ENCODE measurements around the gene FSCN2.

Gene FSCN2

DNA sequence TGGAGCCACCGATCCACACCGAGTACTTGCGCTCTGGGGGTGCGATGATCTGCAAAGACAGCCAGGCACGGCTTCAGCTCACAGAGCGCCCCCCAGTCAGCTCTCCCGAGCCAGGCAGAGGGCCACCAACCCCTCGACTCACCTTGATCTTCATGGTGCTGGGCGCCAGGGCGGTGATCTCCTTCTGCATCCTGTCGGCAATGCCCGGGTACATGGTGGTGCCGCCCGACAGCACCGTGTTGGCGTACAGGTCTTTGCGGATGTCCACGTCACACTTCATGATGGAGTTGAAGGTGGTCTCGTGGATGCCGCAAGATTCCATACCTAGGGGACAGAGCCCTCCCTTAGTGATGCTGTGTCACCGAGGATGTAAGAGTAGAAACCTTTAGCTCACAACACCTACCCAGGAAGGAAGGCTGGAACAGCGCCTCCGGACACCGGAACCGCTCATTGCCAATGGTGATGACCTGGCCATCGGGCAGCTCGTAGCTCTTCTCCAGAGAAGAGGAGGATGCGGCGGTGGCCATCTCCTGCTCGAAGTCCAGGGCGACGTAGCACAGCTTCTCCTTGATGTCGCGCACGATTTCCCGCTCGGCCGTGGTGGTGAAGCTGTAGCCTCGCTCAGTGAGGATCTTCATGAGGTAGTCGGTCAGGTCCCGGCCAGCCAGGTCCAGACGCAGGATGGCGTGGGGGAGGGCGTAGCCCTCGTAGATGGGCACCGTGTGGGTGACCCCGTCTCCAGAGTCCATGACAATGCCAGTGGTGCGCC lies 17.2 kb upstream of the FSCN2 start:
- no peak for TF ChIP-seq JUND (IDR thresholded peaks at IDR 0.05; ENCODE audit: low read depth)
- DNase-seq (ENCODE audit: low read depth in 1 of 2, low spot score in 1 of 2), result peak in 1 of 2 experiments; percentile 44
- in situ Hi-C loops (cut with HindIII; ENCODE audit: low pct_unique_long_range_greater_than_20kb, low sequenced_read_pairs), result no loop called here

DNA sequence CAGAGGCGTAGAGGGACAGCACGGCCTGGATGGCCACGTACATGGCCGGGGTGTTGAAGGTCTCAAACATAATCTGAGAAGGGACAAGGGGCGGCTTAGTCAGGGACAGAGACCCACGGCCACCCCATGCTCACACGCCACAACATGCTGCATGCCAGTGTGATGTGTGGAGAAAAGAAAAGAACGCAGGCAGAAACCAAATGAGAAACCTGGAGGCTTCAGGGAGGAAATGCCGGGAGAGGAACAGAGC lies 16.7 kb upstream of the FSCN2 start:
- no peak for DNase-seq (ENCODE audit: low read depth in 1 of 2, low spot score in 1 of 2)
- TF ChIP-seq JUND (IDR thresholded peaks at IDR 0.05; ENCODE audit: low read depth), result no peak
- in situ Hi-C loops (cut with HindIII; ENCODE audit: low pct_unique_long_range_greater_than_20kb, low sequenced_read_pairs), result no loop called here

DNA sequence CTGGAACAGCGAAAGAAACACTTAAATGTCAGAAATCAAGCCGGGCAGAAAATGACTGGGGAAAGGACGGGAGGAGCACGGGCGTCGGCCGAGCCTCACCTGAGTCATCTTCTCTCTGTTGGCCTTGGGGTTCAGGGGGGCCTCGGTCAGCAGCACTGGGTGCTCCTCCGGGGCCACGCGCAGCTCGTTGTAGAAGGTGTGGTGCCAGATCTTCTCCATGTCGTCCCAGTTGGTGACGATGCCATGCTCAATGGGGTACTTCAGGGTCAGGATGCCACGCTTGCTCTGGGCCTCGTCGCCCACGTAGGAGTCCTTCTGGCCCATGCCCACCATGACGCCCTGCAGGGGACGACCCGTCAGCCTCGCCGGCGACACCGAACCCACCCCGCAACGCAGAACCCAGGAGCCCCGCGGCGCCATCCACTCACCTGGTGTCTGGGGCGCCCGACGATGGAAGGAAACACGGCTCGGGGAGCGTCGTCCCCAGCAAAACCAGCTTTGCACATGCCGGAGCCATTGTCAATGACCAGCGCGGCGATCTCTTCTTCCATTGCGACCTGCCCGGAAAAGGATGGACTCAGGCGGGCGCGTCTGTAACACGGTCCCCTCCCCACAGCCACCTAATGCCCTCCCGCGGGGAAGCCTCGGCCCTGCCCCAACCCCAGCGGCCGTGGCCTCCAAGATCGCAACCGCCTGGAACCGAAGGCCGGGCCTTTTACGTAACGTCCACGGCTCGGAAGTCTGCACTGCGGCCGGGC lies 16.2 kb upstream of the FSCN2 start:
- in situ Hi-C loops (cut with HindIII; ENCODE audit: low pct_unique_long_range_greater_than_20kb, low sequenced_read_pairs), result no loop called here
- DNase-seq (ENCODE audit: low read depth in 1 of 2, low spot score in 1 of 2), result no peak
- no peak for TF ChIP-seq JUND (IDR thresholded peaks at IDR 0.05; ENCODE audit: low read depth)

DNA sequence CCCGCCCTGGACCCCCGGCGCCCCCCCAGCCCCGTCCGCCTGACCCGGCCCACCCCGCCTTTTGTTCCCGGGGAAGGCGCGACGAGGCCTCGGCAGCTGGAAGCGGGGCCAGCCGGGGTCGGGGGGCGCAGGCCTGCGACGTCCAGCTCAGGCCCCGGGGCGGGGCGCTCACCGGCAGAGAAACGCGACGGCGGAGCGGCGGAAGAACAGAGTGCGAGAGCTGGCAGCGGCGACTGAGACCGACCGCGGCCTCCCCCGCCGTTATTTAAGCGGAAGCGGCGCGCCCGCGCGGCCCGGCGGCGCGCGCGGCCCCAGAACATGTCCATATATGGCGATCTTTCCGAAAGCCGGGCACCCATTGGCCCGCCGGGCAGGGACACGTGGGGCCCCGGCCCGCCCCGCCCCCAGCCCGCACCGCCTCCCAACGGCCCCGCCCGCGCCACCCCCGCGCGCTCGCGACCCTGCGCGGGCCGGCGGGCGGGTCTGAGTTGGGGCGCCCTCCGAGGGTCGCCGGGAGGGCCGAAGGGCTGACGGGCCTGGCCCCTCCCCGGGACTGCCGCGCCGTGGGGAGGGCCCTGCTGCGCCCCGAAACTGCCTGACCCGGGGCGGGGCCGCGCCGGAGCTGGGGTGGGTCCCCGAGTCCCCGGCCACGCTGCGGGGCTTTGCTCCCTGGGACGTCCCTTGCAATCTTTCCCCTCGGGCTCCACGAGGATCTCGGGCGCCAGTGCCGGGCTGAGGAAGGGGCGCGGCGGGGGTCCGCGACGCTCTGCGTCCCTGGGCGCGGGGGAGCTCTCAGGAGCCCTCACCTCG lies 15.4 kb upstream of the FSCN2 start, which contains the start of gene ACTG1:
TSS of gene ACTG1 (minus strand) at position 238 of the 810 bp plus-strand sequence. CDS start 445 bp downstream, outside the sequence.
- DNase-seq (ENCODE audit: low read depth in 1 of 2, low spot score in 1 of 2), result peak; percentile 96 to 97
- no peak for TF ChIP-seq JUND (IDR thresholded peaks at IDR 0.05; ENCODE audit: low read depth)
- in situ Hi-C loops (cut with HindIII; ENCODE audit: low pct_unique_long_range_greater_than_20kb, low sequenced_read_pairs), result no loop called here

GRCh38 chr17:81513372-81513752 lies 14.8 kb upstream of the FSCN2 start:
- in situ Hi-C loops (cut with HindIII; ENCODE audit: low pct_unique_long_range_greater_than_20kb, low sequenced_read_pairs), result no loop called here
- no peak for TF ChIP-seq JUND (IDR thresholded peaks at IDR 0.05; ENCODE audit: low read depth)
- DNase-seq (ENCODE audit: low read depth in 1 of 2, low spot score in 1 of 2), result peak; percentile 65 to 82

DNA sequence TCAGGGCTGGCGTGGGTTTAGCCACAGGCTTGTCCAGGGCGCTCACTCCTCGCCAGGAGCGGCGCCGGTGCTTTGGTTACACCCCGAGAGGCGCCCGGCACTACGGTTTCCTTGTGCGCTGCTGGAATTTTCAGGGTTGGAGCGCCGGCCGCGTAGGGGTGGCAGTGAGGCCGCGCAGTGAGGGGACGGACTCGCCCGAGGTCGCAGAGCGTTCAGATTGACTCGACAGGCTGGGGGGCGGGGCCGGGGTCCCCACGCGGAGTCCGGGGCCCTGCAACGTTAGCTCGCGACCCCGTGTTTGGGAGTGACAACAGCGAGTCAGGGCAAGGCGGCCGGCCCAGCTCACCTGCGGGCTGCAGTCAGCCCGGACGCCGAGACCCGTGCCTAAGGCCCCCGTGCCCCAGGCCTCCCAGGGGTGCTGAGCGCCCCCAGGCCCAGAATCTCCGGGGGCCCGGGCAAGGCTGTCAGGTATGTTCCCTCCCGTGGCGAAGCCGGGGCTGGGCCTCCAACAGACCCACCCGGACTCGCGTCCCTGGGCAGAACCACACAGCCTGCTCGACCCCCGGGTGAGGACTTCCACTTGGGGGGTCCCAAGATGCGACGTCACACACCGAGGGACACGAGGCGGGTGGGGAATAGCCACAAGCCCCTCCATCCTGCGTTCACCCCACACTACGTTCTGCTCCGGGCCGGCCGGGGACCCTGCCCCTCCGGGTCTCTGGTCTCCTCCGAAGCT lies 14.3 kb upstream of the FSCN2 start:
- TF ChIP-seq JUND (IDR thresholded peaks at IDR 0.05; ENCODE audit: low read depth), result no peak
- DNase-seq (ENCODE audit: low read depth in 1 of 2, low spot score in 1 of 2), result peak; percentile 73 to 82
- in situ Hi-C loops (cut with HindIII; ENCODE audit: low pct_unique_long_range_greater_than_20kb, low sequenced_read_pairs), result no loop called here

DNA sequence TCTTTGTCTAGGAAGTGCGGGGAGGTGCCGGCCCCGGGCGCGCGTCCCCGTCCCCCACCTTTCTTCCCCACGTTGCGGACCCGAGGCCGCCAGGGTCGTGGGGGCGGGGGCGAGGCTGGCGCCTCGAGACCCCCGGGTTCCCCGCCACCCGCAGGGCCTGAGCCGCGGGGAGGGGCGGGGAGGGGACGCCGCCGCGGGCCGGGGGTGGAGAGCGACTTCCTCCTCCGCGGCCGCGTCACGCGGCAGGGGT lies 13.8 kb upstream of the FSCN2 start:
- no peak for DNase-seq (ENCODE audit: low read depth in 1 of 2, low spot score in 1 of 2)
- in situ Hi-C loops (cut with HindIII; ENCODE audit: low pct_unique_long_range_greater_than_20kb, low sequenced_read_pairs), result no loop called here
- no peak for TF ChIP-seq JUND (IDR thresholded peaks at IDR 0.05; ENCODE audit: low read depth)

DNA sequence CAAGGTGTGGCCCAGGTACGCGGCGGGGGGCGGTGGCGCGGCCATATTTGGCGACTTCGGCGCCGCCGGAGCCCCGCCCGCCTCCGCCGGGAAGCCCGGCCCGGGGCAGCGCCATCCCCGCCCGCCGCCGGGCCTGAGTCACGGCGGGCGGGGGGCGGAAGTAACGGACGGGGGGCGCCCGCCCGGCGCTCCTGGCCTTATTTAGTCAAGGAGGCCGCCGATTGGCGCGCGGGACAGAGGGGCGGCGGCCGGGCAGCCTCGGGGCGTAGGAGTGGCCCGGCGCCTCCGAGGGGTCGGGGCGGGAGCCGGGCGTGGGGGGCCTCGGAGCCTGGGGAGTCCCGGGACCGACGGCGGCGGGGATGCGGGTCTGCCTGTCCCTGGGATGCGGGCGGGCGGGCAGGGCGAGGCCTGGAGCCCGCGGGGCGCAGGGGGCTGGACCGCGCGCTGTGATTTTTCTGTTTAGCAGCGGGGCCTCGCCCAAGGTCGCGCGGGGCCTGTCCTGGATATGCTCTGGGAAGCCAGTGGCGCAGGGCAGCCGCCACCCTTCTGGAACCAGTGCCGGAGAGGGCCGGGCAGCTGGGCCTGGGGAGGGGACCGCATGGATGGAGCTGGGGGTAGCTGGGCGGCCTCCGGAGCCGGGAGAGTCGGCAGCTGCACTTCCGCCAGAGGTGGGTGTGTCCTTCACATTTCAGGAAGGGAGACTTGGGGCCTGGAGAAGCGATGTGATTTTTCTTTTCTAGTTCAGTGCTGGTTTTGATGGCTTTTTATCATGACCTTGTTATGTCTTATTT lies 13.2 kb upstream of the FSCN2 start:
- TF ChIP-seq JUND (IDR thresholded peaks at IDR 0.05; ENCODE audit: low read depth), result no peak
- peak; percentile 74 to 85 for DNase-seq (ENCODE audit: low read depth in 1 of 2, low spot score in 1 of 2)
- in situ Hi-C loops (cut with HindIII; ENCODE audit: low pct_unique_long_range_greater_than_20kb, low sequenced_read_pairs), result no loop called here

DNA sequence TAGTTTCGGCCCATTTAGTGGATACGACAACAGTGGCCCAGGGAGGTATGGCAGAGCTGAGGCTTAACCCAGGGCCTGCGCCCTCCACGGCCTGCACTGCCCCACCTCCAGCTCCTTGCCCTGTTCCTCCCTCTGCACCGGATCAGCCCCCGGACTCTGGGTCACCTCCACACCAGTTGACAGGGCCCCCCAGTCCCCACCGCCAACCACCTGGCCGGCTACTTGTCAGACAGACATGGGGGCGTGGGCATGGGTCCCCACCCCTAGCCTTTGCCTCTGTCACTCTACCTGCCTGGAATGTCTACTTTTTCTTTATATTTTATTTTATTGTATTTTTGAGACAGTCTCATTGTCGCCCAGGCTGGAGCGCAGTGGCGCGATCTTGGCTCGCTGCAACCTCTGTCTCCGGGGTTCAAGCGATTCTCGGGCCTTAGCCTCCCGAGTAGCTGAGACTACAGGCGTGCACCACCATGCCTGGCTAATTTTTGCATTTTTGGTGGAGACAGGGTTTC lies 12.6 kb upstream of the FSCN2 start:
- in situ Hi-C loops (cut with HindIII; ENCODE audit: low pct_unique_long_range_greater_than_20kb, low sequenced_read_pairs), result no loop called here
- DNase-seq (ENCODE audit: low read depth in 1 of 2, low spot score in 1 of 2), result no peak
- TF ChIP-seq JUND (IDR thresholded peaks at IDR 0.05; ENCODE audit: low read depth), result no peak

GRCh38 chr17:81516439-81516838 lies 11.7 kb upstream of the FSCN2 start:
- in situ Hi-C loops (cut with HindIII; ENCODE audit: low pct_unique_long_range_greater_than_20kb, low sequenced_read_pairs), result no loop called here
- no peak for TF ChIP-seq JUND (IDR thresholded peaks at IDR 0.05; ENCODE audit: low read depth)
- DNase-seq (ENCODE audit: low read depth in 1 of 2, low spot score in 1 of 2), result no peak

GRCh38 chr17:81517009-81517338 lies 11.2 kb upstream of the FSCN2 start:
- no peak for TF ChIP-seq JUND (IDR thresholded peaks at IDR 0.05; ENCODE audit: low read depth)
- in situ Hi-C loops (cut with HindIII; ENCODE audit: low pct_unique_long_range_greater_than_20kb, low sequenced_read_pairs), result no loop called here
- DNase-seq (ENCODE audit: low read depth in 1 of 2, low spot score in 1 of 2), result no peak
